ENCODE results near the gene TPPP. TPM values are rescaled to one million over a fixed set of nuclear protein-coding genes. Genes with fewer than 3 reads are reported as not detected.

The TPPP gene
- total RNA-seq, 1 experiment from 2014 or later, result 3.9 TPM

DNA sequence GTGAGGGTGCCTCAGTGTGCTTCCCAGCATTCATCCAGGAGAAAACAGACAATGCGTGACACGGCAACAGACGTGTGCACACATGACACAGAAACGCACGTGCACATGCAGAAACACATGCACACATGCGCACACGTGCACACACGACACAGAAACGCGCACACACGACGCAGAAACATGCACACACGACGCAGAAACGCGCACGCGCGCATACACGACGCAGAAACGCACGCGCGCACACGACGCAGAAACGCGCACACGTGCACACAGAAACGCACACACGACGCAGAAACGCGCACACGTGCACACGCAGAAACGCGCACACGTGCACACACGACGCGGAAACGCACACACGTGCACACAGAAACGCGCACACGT is 16.5 kb downstream of the TPPP start:
- TF ChIP-seq, protein P1, sequence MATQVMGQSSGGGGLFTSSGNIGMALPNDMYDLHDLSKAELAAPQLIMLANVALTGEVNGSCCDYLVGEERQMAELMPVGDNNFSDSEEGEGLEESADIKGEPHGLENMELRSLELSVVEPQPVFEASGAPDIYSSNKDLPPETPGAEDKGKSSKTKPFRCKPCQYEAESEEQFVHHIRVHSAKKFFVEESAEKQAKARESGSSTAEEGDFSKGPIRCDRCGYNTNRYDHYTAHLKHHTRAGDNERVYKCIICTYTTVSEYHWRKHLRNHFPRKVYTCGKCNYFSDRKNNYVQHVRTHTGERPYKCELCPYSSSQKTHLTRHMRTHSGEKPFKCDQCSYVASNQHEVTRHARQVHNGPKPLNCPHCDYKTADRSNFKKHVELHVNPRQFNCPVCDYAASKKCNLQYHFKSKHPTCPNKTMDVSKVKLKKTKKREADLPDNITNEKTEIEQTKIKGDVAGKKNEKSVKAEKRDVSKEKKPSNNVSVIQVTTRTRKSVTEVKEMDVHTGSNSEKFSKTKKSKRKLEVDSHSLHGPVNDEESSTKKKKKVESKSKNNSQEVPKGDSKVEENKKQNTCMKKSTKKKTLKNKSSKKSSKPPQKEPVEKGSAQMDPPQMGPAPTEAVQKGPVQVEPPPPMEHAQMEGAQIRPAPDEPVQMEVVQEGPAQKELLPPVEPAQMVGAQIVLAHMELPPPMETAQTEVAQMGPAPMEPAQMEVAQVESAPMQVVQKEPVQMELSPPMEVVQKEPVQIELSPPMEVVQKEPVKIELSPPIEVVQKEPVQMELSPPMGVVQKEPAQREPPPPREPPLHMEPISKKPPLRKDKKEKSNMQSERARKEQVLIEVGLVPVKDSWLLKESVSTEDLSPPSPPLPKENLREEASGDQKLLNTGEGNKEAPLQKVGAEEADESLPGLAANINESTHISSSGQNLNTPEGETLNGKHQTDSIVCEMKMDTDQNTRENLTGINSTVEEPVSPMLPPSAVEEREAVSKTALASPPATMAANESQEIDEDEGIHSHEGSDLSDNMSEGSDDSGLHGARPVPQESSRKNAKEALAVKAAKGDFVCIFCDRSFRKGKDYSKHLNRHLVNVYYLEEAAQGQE (IDR thresholded peaks at IDR 0.05; ENCODE audit: low read depth), result no peak
- TF ChIP-seq CEBPB (IDR thresholded peaks at IDR 0.05; ENCODE audit: low read depth) (no peak), ATF3 (IDR thresholded peaks at IDR 0.05) (no peak), RAD21 (IDR thresholded peaks at IDR 0.05; ENCODE audit: low read depth) (no peak), MAX (IDR thresholded peaks at IDR 0.05) (no peak), SRF (IDR thresholded peaks at IDR 0.05; ENCODE audit: low read depth) (no peak), POLR2A (IDR thresholded peaks at IDR 0.05; ENCODE audit: borderline replicate concordance, extremely low read depth, insufficient read depth, insufficient read length) (no peak), ELF1 (IDR thresholded peaks at IDR 0.05; ENCODE audit: borderline replicate concordance, low read depth) (no peak), JUND (IDR thresholded peaks at IDR 0.05) (no peak), TCF7L2 (IDR thresholded peaks at IDR 0.05; ENCODE audit: borderline replicate concordance, extremely low read depth, insufficient read depth, insufficient read length) (no peak)
- TF ChIP-seq, protein P2, sequence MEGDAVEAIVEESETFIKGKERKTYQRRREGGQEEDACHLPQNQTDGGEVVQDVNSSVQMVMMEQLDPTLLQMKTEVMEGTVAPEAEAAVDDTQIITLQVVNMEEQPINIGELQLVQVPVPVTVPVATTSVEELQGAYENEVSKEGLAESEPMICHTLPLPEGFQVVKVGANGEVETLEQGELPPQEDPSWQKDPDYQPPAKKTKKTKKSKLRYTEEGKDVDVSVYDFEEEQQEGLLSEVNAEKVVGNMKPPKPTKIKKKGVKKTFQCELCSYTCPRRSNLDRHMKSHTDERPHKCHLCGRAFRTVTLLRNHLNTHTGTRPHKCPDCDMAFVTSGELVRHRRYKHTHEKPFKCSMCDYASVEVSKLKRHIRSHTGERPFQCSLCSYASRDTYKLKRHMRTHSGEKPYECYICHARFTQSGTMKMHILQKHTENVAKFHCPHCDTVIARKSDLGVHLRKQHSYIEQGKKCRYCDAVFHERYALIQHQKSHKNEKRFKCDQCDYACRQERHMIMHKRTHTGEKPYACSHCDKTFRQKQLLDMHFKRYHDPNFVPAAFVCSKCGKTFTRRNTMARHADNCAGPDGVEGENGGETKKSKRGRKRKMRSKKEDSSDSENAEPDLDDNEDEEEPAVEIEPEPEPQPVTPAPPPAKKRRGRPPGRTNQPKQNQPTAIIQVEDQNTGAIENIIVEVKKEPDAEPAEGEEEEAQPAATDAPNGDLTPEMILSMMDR (IDR thresholded peaks at IDR 0.05 in 2 of 3, conservative IDR thresholded peaks at IDR 0.05 in 1 of 3; ENCODE audit: borderline replicate concordance in 1 of 3, insufficient read depth in 1 of 3, low read depth in 2 of 3, low read length in 2 of 3), result no peak
- no TSS peak for BruUV-seq (replicated peaks)
- RAD21 ChIA-PET (ENCODE audit: low non-redundant PET in 1 of 2, low total read pairs in 2 of 2, uncharacterized antibody in 2 of 2, unreplicated experiment in 2 of 2), result no interaction called here
- DNase-seq (ENCODE audit: low read depth, low spot score), result no peak
- no peaks in the 10 kb centered on the region for H4K20me1 ChIP-seq (ENCODE audit: insufficient read depth)
- H3K9me3 ChIP-seq (ENCODE audit: control insufficient read depth in 1 of 2, insufficient read depth in 1 of 2, low read depth in 1 of 2, low read length in 2 of 2), result no peaks in the 10 kb centered on the region
- no peak overlapping the region for H3K27ac ChIP-seq (ENCODE audit: low read depth, low read length)
- no peak overlapping the region for H2AFZ ChIP-seq (ENCODE audit: low read depth, low read length, poor library complexity, severe bottlenecking)
- CTCF ChIA-PET, result no interaction called here
- H3K9me2 ChIP-seq (ENCODE audit: insufficient read depth), result no peaks in the 10 kb centered on the region
- no peaks in the 10 kb centered on the region for H3K27me3 ChIP-seq (ENCODE audit: insufficient read depth, low read length)
- H3K4me2 ChIP-seq (ENCODE audit: low read length), result no peak overlapping the region
- POLR2A ChIA-PET, result no interaction called here
- peaks cover 0 to 17% of the 10 kb centered on the region in 2 experiments; a peak in 2 of 4 replicates for H3K4me1 ChIP-seq (ENCODE audit: control insufficient read depth in 1 of 2, insufficient read depth in 2 of 2, low read length in 2 of 2)
- no peak overlapping the region for H3K9ac ChIP-seq (ENCODE audit: low read length)
- H3K4me3 ChIP-seq (replicated peaks in 1 of 2; ENCODE audit: low read depth in 1 of 2, low read length in 2 of 2), result no peak overlapping the region
- no peaks in the 10 kb centered on the region for H3K79me2 ChIP-seq (ENCODE audit: insufficient read depth, low read length)
- no peaks in the 10 kb centered on the region for H3K36me3 ChIP-seq (ENCODE audit: control insufficient read depth in 1 of 2, insufficient read depth in 2 of 2, low read length in 2 of 2)
- no peak for ATAC-seq
- intact Hi-C loops (cut with micrococcal nuclease), result loop anchor here (10.0 kb wide), 1 partner anchor 488 kb away; no protein-coding TSS in a partner anchor
